Neuronal stem cell (in vitro differentiated cells): ENCODE results near the gene KIAA1671.

Experiments
- DNase-seq: peaks from one replicate; pipeline ENCODE4 v3.0.0-alpha.2; 2013; ENCODE audit warnings: low spot score
- H2AFZ ChIP-seq: one replicate; pipeline ENCODE4 v1.6.1; 2013; ENCODE audit warnings: mild to moderate bottlenecking, low read length, inconsistent platforms
- H2AK5ac ChIP-seq: 2 replicates; pipeline ENCODE4 v1.6.1; 2013; ENCODE audit warnings: low read depth, mild to moderate bottlenecking, inconsistent platforms, low read length, moderate library complexity, mixed read lengths
- H2BK120ac ChIP-seq: 2 replicates; pipeline ENCODE4 v1.6.1; 2013; ENCODE audit warnings: low read depth, mild to moderate bottlenecking, inconsistent platforms, low read length, moderate library complexity, mixed read lengths
- H2BK12ac ChIP-seq: one replicate; pipeline ENCODE4 v1.6.1; 2013; ENCODE audit warnings: low read length, inconsistent platforms
- H2BK15ac ChIP-seq: 2 replicates; pipeline ENCODE4 v1.6.1; 2013; ENCODE audit warnings: mild to moderate bottlenecking, low read length, inconsistent platforms, mixed read lengths
- H2BK5ac ChIP-seq: one replicate; pipeline ENCODE4 v1.6.1; 2013; ENCODE audit warnings: inconsistent platforms, mild to moderate bottlenecking, low read length, moderate library complexity
- H3K14ac ChIP-seq: one replicate; pipeline ENCODE4 v1.6.1; 2013; ENCODE audit warnings: low read length, inconsistent platforms
- H3K18ac ChIP-seq: 2 replicates; pipeline ENCODE4 v1.6.1; 2013; ENCODE audit warnings: low read length, inconsistent platforms
- H3K23ac ChIP-seq: 2 replicates; pipeline ENCODE4 v1.6.1; 2013; ENCODE audit warnings: low read depth, mild to moderate bottlenecking, mixed read lengths, low read length, inconsistent platforms; ENCODE audit not compliant: poor library complexity
- H3K27ac ChIP-seq: replicated peaks from 3 replicates; pipeline ENCODE4 v1.5.1; 2013; ENCODE audit warnings: low read length, inconsistent platforms
- H3K27me3 ChIP-seq, 3 experiments: 2 replicates each; pipeline ENCODE4 v1.6.1; 2013; ENCODE audit warnings: low read length in 3 of 3, mild to moderate bottlenecking in 2 of 3, inconsistent platforms in 1 of 3, low read depth in 1 of 3, mixed read lengths in 1 of 3, moderate library complexity in 1 of 3; ENCODE audit not compliant: control insufficient read depth in 3 of 3, insufficient read depth in 3 of 3
- H3K36me3 ChIP-seq, 2 donors: replicated peaks in 1 of 2; 2 replicates each; pipeline ENCODE4 v1.6.1; 2013; ENCODE audit warnings: low read length in 2 of 2; ENCODE audit not compliant: control insufficient read depth in 2 of 2, insufficient read depth in 2 of 2
- H3K4ac ChIP-seq: 2 replicates; pipeline ENCODE4 v1.6.1; 2013; ENCODE audit warnings: inconsistent platforms, mild to moderate bottlenecking, low read length, moderate library complexity
- H3K4me1 ChIP-seq, 2 donors: 1 replicate in 1 of 2; 2 replicates in 1 of 2; pipeline ENCODE4 v1.6.1; 2013; ENCODE audit warnings: low read length in 2 of 2, low read depth in 1 of 2; ENCODE audit not compliant: control insufficient read depth in 2 of 2, insufficient read depth in 1 of 2
- H3K4me2 ChIP-seq: one replicate; pipeline ENCODE4 v1.6.1; 2013; ENCODE audit warnings: mild to moderate bottlenecking, low read length, inconsistent platforms; ENCODE audit not compliant: insufficient read depth, poor library complexity, severe bottlenecking
- H3K4me3 ChIP-seq, 2 donors: 2 replicates each; pipeline ENCODE4 v1.5.1; 2013; ENCODE audit warnings: low read length in 2 of 2, mild to moderate bottlenecking in 2 of 2, inconsistent platforms in 1 of 2, moderate library complexity in 1 of 2
- H3K79me1 ChIP-seq: one replicate; pipeline ENCODE4 v1.6.1; 2013; ENCODE audit warnings: low read depth, mild to moderate bottlenecking, inconsistent platforms, low read length, moderate library complexity
- H3K9ac ChIP-seq: one replicate; pipeline ENCODE4 v1.6.1; 2013; ENCODE audit warnings: mild to moderate bottlenecking, low read depth, low read length, inconsistent platforms; ENCODE audit not compliant: poor library complexity
- H3K9me3 ChIP-seq, 2 donors: replicated peaks in 1 of 2; 2 replicates each; pipeline versions ENCODE3 to v1.6.1; 2013; ENCODE audit warnings: low read length in 2 of 2, mild to moderate bottlenecking in 2 of 2, inconsistent platforms in 1 of 2, low read depth in 1 of 2, mixed read lengths in 1 of 2, moderate library complexity in 1 of 2; ENCODE audit not compliant: control insufficient read depth in 2 of 2, insufficient read depth in 1 of 2
- H4K8ac ChIP-seq: one replicate; pipeline ENCODE4 v1.6.1; 2013; ENCODE audit warnings: low read depth, mild to moderate bottlenecking, inconsistent platforms, low read length, moderate library complexity
- H4K91ac ChIP-seq: one replicate; pipeline ENCODE4 v1.6.1; 2013; ENCODE audit warnings: low read length, low read depth, mild to moderate bottlenecking, inconsistent platforms; ENCODE audit not compliant: poor library complexity
- WGBS, 2 donors: extraction: QIAGEN DNeasy Blood & Tissue Kit; methylation state at CpG; one replicate each; pipeline ENCODE4 v1.1.7; 2013; ENCODE audit warnings: missing lambda C conversion rate in 2 of 2, mixed read lengths in 1 of 2; ENCODE audit not compliant: insufficient read length in 2 of 2, insufficient replicate concordance in 1 of 2; ENCODE audit errors: extremely low coverage in 2 of 2; 5-methylcytosine and 5-hydroxymethylcytosine counted together

KIAA1671 gene

GRCh38 chr22:25142102-25142501 lies 189.6 kb downstream of the KIAA1671 start:
- no peak overlapping the region for H4K8ac ChIP-seq
- no peak overlapping the region for H4K91ac ChIP-seq
- WGBS, 2 donors = no CpG with 5 or more reads among the region's 7 CpGs
- H3K14ac ChIP-seq = no peak overlapping the region
- H3K36me3 ChIP-seq = no peaks in the 10 kb centered on the region
- no peak overlapping the region for H2BK5ac ChIP-seq
- H3K18ac ChIP-seq = no peak overlapping the region
- no peak overlapping the region for H2BK12ac ChIP-seq
- DNase-seq = no peak
- H3K27me3 ChIP-seq = no peaks in the 10 kb centered on the region
- no peak overlapping the region for H2AK5ac ChIP-seq
- no peak overlapping the region for H2BK120ac ChIP-seq
- no peak overlapping the region for H3K4me3 ChIP-seq
- no peak overlapping the region for H3K4ac ChIP-seq
- no peaks in the 10 kb centered on the region for H3K79me1 ChIP-seq
- H3K4me2 ChIP-seq = no peak overlapping the region
- H3K9me3 ChIP-seq = peaks cover 0 to 2% of the 10 kb centered on the region in 2 donors
- no peak overlapping the region for H2AFZ ChIP-seq
- H3K9ac ChIP-seq = no peak overlapping the region
- no peak overlapping the region for H2BK15ac ChIP-seq
- no peak overlapping the region for H3K23ac ChIP-seq
- no peak overlapping the region for H3K27ac ChIP-seq
- peaks cover 4 to 5% of the 10 kb centered on the region in 2 donors for H3K4me1 ChIP-seq

- Histone ChIP-seq H3K27me3 (no peaks in the 10 kb centered on the region), H3K4ac (no peak overlapping the region), H2AK5ac (no peak overlapping the region), H3K27ac (no peak overlapping the region), H2BK12ac (no peak overlapping the region), H3K18ac (peak overlapping the region; percentile 24), H2BK15ac (no peak overlapping the region), H2AFZ (no peak overlapping the region), H3K9ac (no peak overlapping the region), H4K8ac (no peak overlapping the region), H2BK5ac (no peak overlapping the region), H3K4me3 (peak overlapping the region in 1 of 2 donors; percentile 57), H3K9me3 (peaks cover 0 to 2% of the 10 kb centered on the region in 2 donors), H3K23ac (no peak overlapping the region), H3K79me1 (no peaks in the 10 kb centered on the region), H4K91ac (no peak overlapping the region), H3K4me1 (peaks cover 5 to 10% of the 10 kb centered on the region in 2 donors), H2BK120ac (no peak overlapping the region), H3K14ac (no peak overlapping the region), H3K4me2 (no peak overlapping the region), H3K36me3 (no peaks in the 10 kb centered on the region)
- DNase-seq = no peak
- no CpG with 5 or more reads among the region's 5 CpGs for WGBS, 2 donors
Measured at GRCh38 chr22:25143156-25144076, 190.9 kb downstream of the KIAA1671 start.

GRCh38 chr22:25144522-25144921 lies 192.0 kb downstream of the KIAA1671 start:
- no peak overlapping the region for H2AK5ac ChIP-seq
- no peaks in the 10 kb centered on the region for H3K27me3 ChIP-seq
- no peak overlapping the region for H4K8ac ChIP-seq
- H3K4ac ChIP-seq = no peak overlapping the region
- DNase-seq = no peak
- no peak overlapping the region for H3K14ac ChIP-seq
- H2BK12ac ChIP-seq = no peak overlapping the region
- no peak overlapping the region for H3K4me2 ChIP-seq
- no peak overlapping the region for H2AFZ ChIP-seq
- H2BK15ac ChIP-seq = no peak overlapping the region
- peaks cover 5 to 10% of the 10 kb centered on the region in 2 donors for H3K4me1 ChIP-seq
- H3K36me3 ChIP-seq = no peaks in the 10 kb centered on the region
- H3K18ac ChIP-seq = no peak overlapping the region
- WGBS, 2 donors = no CpG with 5 or more reads among the region's 2 CpGs
- no peak overlapping the region for H3K23ac ChIP-seq
- no peak overlapping the region for H3K9ac ChIP-seq
- H3K4me3 ChIP-seq = no peak overlapping the region
- H4K91ac ChIP-seq = no peak overlapping the region
- H3K27ac ChIP-seq = no peak overlapping the region
- H2BK5ac ChIP-seq = no peak overlapping the region
- H2BK120ac ChIP-seq = no peak overlapping the region
- H3K9me3 ChIP-seq = peaks cover 0 to 2% of the 10 kb centered on the region in 2 donors
- no peaks in the 10 kb centered on the region for H3K79me1 ChIP-seq

- H3K79me1 ChIP-seq = peaks cover 2% of the 10 kb centered on the region
- H3K36me3 ChIP-seq = no peaks in the 10 kb centered on the region
- H3K4me3 ChIP-seq = no peak overlapping the region
- H3K18ac ChIP-seq = no peak overlapping the region
- H3K9ac ChIP-seq = no peak overlapping the region
- no peak overlapping the region for H2BK120ac ChIP-seq
- H4K8ac ChIP-seq = no peak overlapping the region
- H3K27ac ChIP-seq = no peak overlapping the region
- no peak overlapping the region for H3K23ac ChIP-seq
- no peak overlapping the region for H3K4me2 ChIP-seq
- H3K4ac ChIP-seq = no peak overlapping the region
- H3K9me3 ChIP-seq = peaks cover 0 to 2% of the 10 kb centered on the region in 2 donors
- no peak for DNase-seq
- H3K4me1 ChIP-seq = peaks cover 5 to 10% of the 10 kb centered on the region in 2 donors
- H2BK12ac ChIP-seq = no peak overlapping the region
- no peak overlapping the region for H2BK5ac ChIP-seq
- H2BK15ac ChIP-seq = no peak overlapping the region
- H2AFZ ChIP-seq = no peak overlapping the region
- H3K14ac ChIP-seq = no peak overlapping the region
- H3K27me3 ChIP-seq = no peaks in the 10 kb centered on the region
- H2AK5ac ChIP-seq = no peak overlapping the region
- H4K91ac ChIP-seq = no peak overlapping the region
- whole genome bisulfite sequencing, 2 donors = no CpG with 5 or more reads among the region's 1 CpG
Measured at GRCh38 chr22:25146307-25146706, 193.8 kb downstream of the KIAA1671 start.
